ENCODE results near the gene CIB2.

CIB2 gene

GRCh38 chr15:78107471-78107870 lies 23.8 kb downstream of the CIB2 start:
- Histone ChIP-seq H3K36me3 (no peaks in the 10 kb centered on the region), H3K4me1 (ENCODE audit: control insufficient read depth in 1 of 2, insufficient read depth in 1 of 2, low read depth in 1 of 2, low read length in 1 of 2) (peaks cover 14 to 15% of the 10 kb centered on the region in 2 experiments), H3K9me3 (no peaks in the 10 kb centered on the region), H3K27ac (no peak overlapping the region), H3K27me3 (no peaks in the 10 kb centered on the region), H3K4me3 (ENCODE audit: low read depth in 1 of 2, low read length in 1 of 2) (no peak overlapping the region)
- no peak for TF ChIP-seq CTCF (IDR thresholded peaks at IDR 0.05)

GRCh38 chr15:78105476-78106241 lies 25.6 kb downstream of the CIB2 start:
- Histone ChIP-seq H3K27me3 (no peaks in the 10 kb centered on the region), H3K9me3 (no peaks in the 10 kb centered on the region), H3K4me1 (ENCODE audit: control insufficient read depth in 1 of 2, insufficient read depth in 1 of 2, low read depth in 1 of 2, low read length in 1 of 2) (peaks cover 14 to 15% of the 10 kb centered on the region in 2 experiments), H3K27ac (no peak overlapping the region), H3K4me3 (ENCODE audit: low read depth in 1 of 2, low read length in 1 of 2) (no peak overlapping the region), H3K36me3 (no peaks in the 10 kb centered on the region)
- no peak for TF ChIP-seq CTCF (IDR thresholded peaks at IDR 0.05)

DNA sequence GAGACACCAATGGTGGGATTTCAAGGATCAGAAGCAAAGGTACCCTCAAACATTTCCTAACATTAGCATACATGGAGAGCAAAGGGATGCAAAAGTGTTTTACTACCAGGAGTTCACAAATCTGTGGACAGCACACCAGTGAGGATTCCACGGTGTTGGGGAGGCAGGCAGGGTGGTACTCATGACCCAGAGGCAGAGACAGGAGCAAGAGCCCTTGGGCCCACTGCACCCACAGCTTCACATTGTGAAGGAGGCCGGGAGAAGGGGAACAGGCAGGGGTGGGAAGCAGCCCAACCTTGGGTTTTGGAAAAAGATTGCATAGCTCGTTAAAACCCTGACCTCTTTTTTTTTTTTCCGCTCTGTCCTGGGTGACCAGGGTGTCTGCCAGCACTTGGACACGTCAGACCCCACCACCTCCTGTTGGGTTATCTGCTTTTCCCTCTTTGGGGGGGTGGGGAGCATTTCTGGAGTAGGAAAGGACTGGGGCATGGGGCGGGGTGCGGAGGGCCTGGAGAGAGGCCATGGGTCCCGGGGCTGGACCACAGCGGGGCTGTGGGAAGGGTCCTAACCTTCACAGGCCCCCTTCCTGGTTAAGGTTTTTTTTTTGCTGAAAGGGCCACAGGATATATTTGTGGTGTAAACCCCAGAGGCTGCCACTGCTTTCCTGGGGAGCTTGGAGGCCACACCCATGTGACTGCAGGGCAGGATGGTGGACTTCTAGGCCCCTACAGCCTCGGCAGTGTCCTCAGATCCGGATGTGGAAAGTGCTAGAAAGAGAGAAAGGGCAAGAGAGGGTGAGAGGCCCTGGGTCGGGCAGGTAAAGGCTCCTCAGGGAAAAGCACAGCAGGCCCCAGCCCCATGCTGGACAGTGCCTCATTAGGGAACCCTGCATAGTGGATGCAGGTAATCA lies 26.4 kb downstream of the CIB2 start:
- H3K4me1 ChIP-seq (ENCODE audit: control insufficient read depth in 1 of 2, insufficient read depth in 1 of 2, low read depth in 1 of 2, low read length in 1 of 2): peaks cover 14 to 15% of the 10 kb centered on the region in 2 experiments
- H3K36me3 ChIP-seq: no peaks in the 10 kb centered on the region
- H3K9me3 ChIP-seq: no peaks in the 10 kb centered on the region
- H3K27me3 ChIP-seq: no peaks in the 10 kb centered on the region
- no peak overlapping the region for H3K27ac ChIP-seq
- H3K4me3 ChIP-seq (ENCODE audit: low read depth in 1 of 2, low read length in 1 of 2): no peak overlapping the region
- no peak for TF ChIP-seq CTCF (IDR thresholded peaks at IDR 0.05)

DNA sequence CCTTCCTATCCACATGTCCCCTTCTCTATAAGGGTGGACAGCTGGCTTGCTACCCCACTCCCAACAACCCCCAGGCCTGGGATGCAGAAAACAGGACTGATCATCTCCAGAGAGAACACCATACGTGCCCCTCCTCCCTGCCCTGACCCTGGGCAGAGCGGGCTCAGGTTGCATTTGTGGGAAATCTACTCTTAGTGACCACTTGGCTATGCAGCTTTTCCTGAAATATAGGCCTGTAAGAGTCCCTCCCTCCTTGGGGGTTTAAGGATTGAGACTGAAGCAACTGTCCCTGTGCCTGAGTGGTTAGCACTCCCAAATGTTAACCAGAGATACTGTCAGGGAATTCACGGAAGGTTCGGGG lies 27.1 kb downstream of the CIB2 start:
- no peak overlapping the region for H3K4me3 ChIP-seq (ENCODE audit: low read depth in 1 of 2, low read length in 1 of 2)
- no peak for TF ChIP-seq CTCF (IDR thresholded peaks at IDR 0.05)
- no peak overlapping the region for H3K27ac ChIP-seq
- H3K4me1 ChIP-seq (ENCODE audit: control insufficient read depth in 1 of 2, insufficient read depth in 1 of 2, low read depth in 1 of 2, low read length in 1 of 2): peaks cover 14 to 15% of the 10 kb centered on the region in 2 experiments
- H3K36me3 ChIP-seq: no peaks in the 10 kb centered on the region
- H3K27me3 ChIP-seq: no peaks in the 10 kb centered on the region
- H3K9me3 ChIP-seq: no peaks in the 10 kb centered on the region

DNA sequence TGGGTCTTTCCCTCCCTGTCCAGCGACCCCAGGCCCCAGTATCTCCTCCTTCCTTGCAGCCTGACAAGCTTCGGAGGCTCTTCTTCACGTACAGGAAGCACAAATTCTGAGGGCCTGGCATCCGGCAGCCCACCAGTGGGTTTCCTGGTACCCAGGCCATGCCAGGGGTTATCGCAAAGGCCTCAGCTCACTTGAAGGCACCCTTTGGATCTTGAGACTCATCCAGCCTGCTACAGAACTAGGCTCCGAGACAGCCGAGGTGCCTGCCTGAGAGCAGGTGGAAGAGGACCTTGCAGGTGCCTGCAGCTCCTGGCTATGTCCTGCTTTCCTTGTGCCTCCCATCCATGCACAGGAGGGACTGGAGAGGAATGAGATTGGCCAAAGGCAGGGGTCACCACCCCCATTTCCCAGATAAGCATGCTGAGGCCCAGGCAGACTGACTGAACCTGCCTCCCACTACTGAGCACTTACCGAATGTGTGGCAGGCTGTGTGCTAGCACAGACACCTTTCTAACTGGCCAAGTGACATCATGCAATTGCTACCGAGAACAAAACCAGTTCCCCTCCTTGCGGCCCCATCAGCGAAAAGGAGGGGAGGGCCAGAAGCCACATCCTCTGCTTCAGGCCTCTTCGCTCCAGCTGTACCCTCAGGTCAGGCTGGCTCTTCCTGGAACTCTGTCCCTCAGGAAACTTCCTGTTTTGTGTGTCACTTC lies 27.7 kb downstream of the CIB2 start:
- H3K36me3 ChIP-seq: no peaks in the 10 kb centered on the region
- H3K27me3 ChIP-seq: no peaks in the 10 kb centered on the region
- H3K4me1 ChIP-seq (ENCODE audit: control insufficient read depth in 1 of 2, insufficient read depth in 1 of 2, low read depth in 1 of 2, low read length in 1 of 2): peaks cover 14 to 15% of the 10 kb centered on the region in 2 experiments
- TF ChIP-seq CTCF (IDR thresholded peaks at IDR 0.05): no peak
- no peak overlapping the region for H3K4me3 ChIP-seq (ENCODE audit: low read depth in 1 of 2, low read length in 1 of 2)
- H3K9me3 ChIP-seq: no peaks in the 10 kb centered on the region
- peak overlapping the region; percentile 2 for H3K27ac ChIP-seq
